Type B pancreatic cell (in vitro differentiated cells): ENCODE measurements around the gene KDR. TPM values are rescaled to one million over a fixed set of nuclear protein-coding genes. Genes with fewer than 3 reads are reported as not detected.

ENCODE experiments used
- DNase-seq: peaks from one replicate; pipeline ENCODE4 v3.0.0; 2021; ENCODE audit warnings: mixed read lengths; ENCODE audit not compliant: unreplicated experiment; ENCODE audit errors: extremely low spot score
- H3K27ac Mint-ChIP-seq: 2 replicates; pipeline ENCODE4 v1.8.0; 2021; ENCODE audit warnings: mild to moderate bottlenecking, mixed read lengths
- H3K27me3 Mint-ChIP-seq: 2 replicates; pipeline ENCODE4 v1.8.0; 2021; ENCODE audit warnings: mixed read lengths
- H3K36me3 Mint-ChIP-seq: 2 replicates; pipeline ENCODE4 v1.8.0; 2021; ENCODE audit warnings: mixed read lengths
- H3K4me1 Mint-ChIP-seq: one replicate; pipeline ENCODE4 v1.8.0; 2021; ENCODE audit warnings: mixed read lengths; ENCODE audit not compliant: unreplicated experiment
- H3K4me3 Mint-ChIP-seq: 2 replicates; pipeline ENCODE4 v1.8.0; 2021; ENCODE audit warnings: mild to moderate bottlenecking, mixed read lengths
- H3K9me3 Mint-ChIP-seq: 2 replicates; pipeline ENCODE4 v1.8.0; 2021; ENCODE audit warnings: mixed read lengths
- CTCF ChIP-seq: fragments of 200-600 bp; sonication (generic); conservative IDR thresholded peaks from 2 replicates; pipeline ENCODE4 v1.5.0; 2021; ENCODE audit warnings: antibody characterized with exemption, mild to moderate bottlenecking
- total RNA-seq: library from RNA; stranded (reverse); gene quantifications from 2 replicates; pipeline ENCODE4 v1.2.1, GENCODE V29; 2021; ENCODE audit warnings: low replicate concordance

The KDR gene
- total RNA-seq, 1 donor from 2014 or later, result 5.7 TPM

GRCh38 chr4:55055529-55055928 is 69.9 kb downstream of the KDR start:
- Mint-ChIP-seq H3K4me3 (no peak overlapping the region), H3K9me3 (no peaks in the 10 kb centered on the region), H3K27ac (no peak overlapping the region), H3K27me3 (no peaks in the 10 kb centered on the region), H3K36me3 (no peaks in the 10 kb centered on the region), H3K4me1 (no peaks in the 10 kb centered on the region)
- DNase-seq, result no peak
- no peak for TF ChIP-seq CTCF

- H3K4me1 Mint-ChIP-seq, result no peaks in the 10 kb centered on the region
- H3K27me3 Mint-ChIP-seq, result no peaks in the 10 kb centered on the region
- no peak for TF ChIP-seq CTCF
- H3K9me3 Mint-ChIP-seq, result no peaks in the 10 kb centered on the region
- no peak for DNase-seq
- H3K27ac Mint-ChIP-seq, result no peak overlapping the region
- H3K4me3 Mint-ChIP-seq, result no peak overlapping the region
- H3K36me3 Mint-ChIP-seq, result no peaks in the 10 kb centered on the region
Observed at GRCh38 chr4:55051532-55051931, 73.9 kb downstream of the KDR start.

- H3K9me3 Mint-ChIP-seq, result no peaks in the 10 kb centered on the region
- no peaks in the 10 kb centered on the region for H3K36me3 Mint-ChIP-seq
- no peaks in the 10 kb centered on the region for H3K27me3 Mint-ChIP-seq
- no peak for DNase-seq
- no peak overlapping the region for H3K27ac Mint-ChIP-seq
- H3K4me3 Mint-ChIP-seq, result no peak overlapping the region
- H3K4me1 Mint-ChIP-seq, result no peaks in the 10 kb centered on the region
- TF ChIP-seq CTCF, result no peak
Observed at GRCh38 chr4:55050418-55050950, 74.9 kb downstream of the KDR start.

GRCh38 chr4:55038176-55038890 is 87.1 kb downstream of the KDR start:
- H3K4me1 Mint-ChIP-seq, result no peaks in the 10 kb centered on the region
- H3K27me3 Mint-ChIP-seq, result peaks cover 7% of the 10 kb centered on the region
- TF ChIP-seq CTCF, result no peak
- no peak overlapping the region for H3K4me3 Mint-ChIP-seq
- H3K36me3 Mint-ChIP-seq, result no peaks in the 10 kb centered on the region
- DNase-seq, result no peak
- peaks cover 5% of the 10 kb centered on the region for H3K9me3 Mint-ChIP-seq
- H3K27ac Mint-ChIP-seq, result no peak overlapping the region

- no peak for DNase-seq
- Mint-ChIP-seq H3K27ac (no peak overlapping the region), H3K4me1 (no peaks in the 10 kb centered on the region), H3K4me3 (no peak overlapping the region), H3K9me3 (peaks cover 5% of the 10 kb centered on the region), H3K27me3 (peaks cover 11% of the 10 kb centered on the region), H3K36me3 (no peaks in the 10 kb centered on the region)
- TF ChIP-seq CTCF, result no peak
Observed at GRCh38 chr4:55037728-55038127, 87.7 kb downstream of the KDR start.
